DND-41 (cell line): ENCODE data around the gene VAPB.

ENCODE experiments used
- ATAC-seq: fragments of 200-7000 bp; cut with Tn5 transposase; 3 replicates; pipeline ENCODE4 v1.9.1; 2021; ENCODE audit warnings: low read depth; ENCODE audit not compliant: insufficient read depth
- DNase-seq: peaks from one replicate; pipeline ENCODE4 v3.0.0-alpha.2; 2020
- H2AFZ ChIP-seq: 2 replicates; pipeline ENCODE4 v1.6.0; 2012; ENCODE audit warnings: low read depth, low read length
- H3K27ac ChIP-seq: 2 replicates; pipeline ENCODE4 v1.5.1; 2012; ENCODE audit warnings: low read length, inconsistent platforms
- H3K27me3 ChIP-seq: fragments of 200-600 bp; sonication (generic); 2 replicates; pipeline ENCODE4 v1.6.0; 2012; ENCODE audit warnings: low read length, mild to moderate bottlenecking, inconsistent platforms; ENCODE audit not compliant: insufficient read depth, poor library complexity
- H3K36me3 ChIP-seq: 2 replicates; pipeline ENCODE4 v1.5.1; 2012; ENCODE audit warnings: low read length, inconsistent platforms; ENCODE audit not compliant: insufficient read depth
- H3K4me1 ChIP-seq: 2 replicates; pipeline ENCODE4 v1.5.1; 2012; ENCODE audit warnings: mild to moderate bottlenecking, low read length; ENCODE audit not compliant: insufficient read depth
- H3K4me2 ChIP-seq: 2 replicates; pipeline ENCODE4 v1.6.0; 2012; ENCODE audit warnings: mild to moderate bottlenecking, moderate library complexity, low read length, inconsistent platforms; ENCODE audit not compliant: insufficient read depth
- H3K4me3 ChIP-seq, 2 experiments: fragments of 200-600 bp in 1 of 2; shearing (Covaris generic) in 1 of 2; 2 replicates each; pipeline ENCODE4 v1.5.1; 2012 to 2016; ENCODE audit warnings: inconsistent platforms in 2 of 2, low read length in 2 of 2, mild to moderate bottlenecking in 2 of 2, low read depth in 1 of 2, moderate library complexity in 1 of 2
- H3K79me2 ChIP-seq: 2 replicates; pipeline ENCODE4 v1.6.0; 2012; ENCODE audit warnings: low read length, inconsistent platforms; ENCODE audit not compliant: insufficient read depth
- H3K9ac ChIP-seq: 2 replicates; pipeline ENCODE4 v1.6.0; 2012; ENCODE audit warnings: low read depth, mild to moderate bottlenecking, inconsistent platforms, low read length, moderate library complexity
- H3K9me3 ChIP-seq: 2 replicates; pipeline ENCODE4 v1.5.1; 2012; ENCODE audit warnings: low read length, moderate library complexity, mild to moderate bottlenecking, inconsistent platforms; ENCODE audit not compliant: insufficient read depth, severe bottlenecking
- H4K20me1 ChIP-seq: 2 replicates; pipeline ENCODE4 v1.6.0; 2012; ENCODE audit warnings: low read length; ENCODE audit not compliant: insufficient read depth
- CTCF ChIP-seq: IDR thresholded peaks from 2 replicates; pipeline ENCODE4 v1.5.1; 2012; ENCODE audit warnings: borderline replicate concordance, low read length, moderate library complexity, mild to moderate bottlenecking; ENCODE audit not compliant: poor library complexity, severe bottlenecking; ENCODE audit errors: extremely low read depth
- EZH2 ChIP-seq: IDR thresholded peaks from 3 replicates; pipeline ENCODE4 v1.6.1; 2012; ENCODE audit warnings: borderline replicate concordance, low read depth, mild to moderate bottlenecking, moderate library complexity, low read length, inconsistent platforms; ENCODE audit not compliant: severe bottlenecking

VAPB gene

GRCh38 chr20:58449681-58450221, 60.7 kb downstream of the VAPB start:
- Histone ChIP-seq H3K9ac (no peak overlapping the region), H3K9me3 (peaks cover 3% of the 10 kb centered on the region), H3K79me2 (0 out of 2 replicates have a peak, but pooled peaks cover 3% of the 10 kb centered on the region), H3K27ac (no peak overlapping the region), H3K27me3 (no peaks in the 10 kb centered on the region), H3K36me3 (peaks cover 73% of the 10 kb centered on the region), H3K4me3 (no peak overlapping the region), H3K4me1 (no peaks in the 10 kb centered on the region), H3K4me2 (no peak overlapping the region), H2AFZ (no peak overlapping the region), H4K20me1 (peaks cover 6% of the 10 kb centered on the region)
- TF ChIP-seq EZH2 (no peak), CTCF (no peak)
- ATAC-seq = no peak
- DNase-seq = no peak

GRCh38 chr20:58450254-58450653, 61.2 kb downstream of the VAPB start:
- H4K20me1 ChIP-seq = peaks cover 6% of the 10 kb centered on the region
- no peak overlapping the region for H3K27ac ChIP-seq
- TF ChIP-seq EZH2 = no peak
- no peak for TF ChIP-seq CTCF
- no peak overlapping the region for H3K4me2 ChIP-seq
- H3K4me1 ChIP-seq = no peaks in the 10 kb centered on the region
- H2AFZ ChIP-seq = no peak overlapping the region
- no peak overlapping the region for H3K4me3 ChIP-seq
- no peaks in the 10 kb centered on the region for H3K27me3 ChIP-seq
- peaks cover 3% of the 10 kb centered on the region for H3K9me3 ChIP-seq
- no peak overlapping the region for H3K9ac ChIP-seq
- DNase-seq (no peak), ATAC-seq (no peak)
- H3K79me2 ChIP-seq = 0 out of 2 replicates have a peak, but pooled peaks cover 3% of the 10 kb centered on the region
- H3K36me3 ChIP-seq = peaks cover 68% of the 10 kb centered on the region

- Histone ChIP-seq H3K36me3 (peaks cover 55% of the 10 kb centered on the region), H3K9me3 (peaks cover 3% of the 10 kb centered on the region), H3K79me2 (0 out of 2 replicates have a peak, but pooled peaks cover 3% of the 10 kb centered on the region), H4K20me1 (peaks cover 2% of the 10 kb centered on the region), H3K4me1 (no peaks in the 10 kb centered on the region), H3K9ac (no peak overlapping the region), H3K4me2 (no peak overlapping the region), H3K4me3 (no peak overlapping the region), H2AFZ (no peak overlapping the region), H3K27me3 (no peaks in the 10 kb centered on the region), H3K27ac (no peak overlapping the region)
- TF ChIP-seq CTCF = no peak
- DNase-seq = no peak
- no peak for ATAC-seq
Observed at GRCh38 chr20:58452667-58453255, 63.7 kb downstream of the VAPB start.
